Measurements from ENCODE around the gene IDNK.

IDNK gene

DNA sequence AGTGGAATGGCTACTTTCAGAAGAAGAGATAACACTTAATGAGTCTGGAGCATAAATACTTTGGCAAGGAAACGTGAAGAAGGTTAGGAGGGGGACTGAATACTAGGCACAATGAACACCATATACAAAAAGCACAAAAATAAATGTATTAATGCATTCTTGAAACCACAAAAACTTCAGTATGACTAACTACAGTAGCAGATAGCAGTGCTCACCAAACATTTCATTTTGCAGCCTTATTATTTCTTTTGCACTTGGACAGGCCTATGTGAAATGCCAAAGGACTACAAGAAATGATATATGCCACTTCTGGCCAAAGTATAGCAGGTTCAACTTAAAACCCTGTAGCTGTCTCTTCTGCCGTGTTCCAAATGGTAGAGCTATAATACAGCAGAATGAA lies 58.5 kb downstream of the IDNK start:
- H3K36me3 ChIP-seq (ENCODE audit: insufficient read depth, low read length), result peaks cover 57% of the 10 kb centered on the region
- no peak overlapping the region for H3K27ac ChIP-seq
- H3K4me3 ChIP-seq, result no peak overlapping the region
- no peaks in the 10 kb centered on the region for H3K9me3 ChIP-seq (ENCODE audit: low read depth, low read length)
- H3K9ac ChIP-seq (ENCODE audit: insufficient read length), result no peak overlapping the region
- TF ChIP-seq EZH2 (IDR thresholded peaks at IDR 0.05) (no peak), FOXP2 (optimal IDR thresholded peaks at IDR 0.05; ENCODE audit: control extremely low read depth, extremely low read length, insufficient read depth) (no peak), POLR2AphosphoS5 (IDR thresholded peaks at IDR 0.05; ENCODE audit: borderline replicate concordance, low read depth, low read length) (no peak)
- no peak for DNase-seq (ENCODE audit: low read depth, low spot score)

DNA sequence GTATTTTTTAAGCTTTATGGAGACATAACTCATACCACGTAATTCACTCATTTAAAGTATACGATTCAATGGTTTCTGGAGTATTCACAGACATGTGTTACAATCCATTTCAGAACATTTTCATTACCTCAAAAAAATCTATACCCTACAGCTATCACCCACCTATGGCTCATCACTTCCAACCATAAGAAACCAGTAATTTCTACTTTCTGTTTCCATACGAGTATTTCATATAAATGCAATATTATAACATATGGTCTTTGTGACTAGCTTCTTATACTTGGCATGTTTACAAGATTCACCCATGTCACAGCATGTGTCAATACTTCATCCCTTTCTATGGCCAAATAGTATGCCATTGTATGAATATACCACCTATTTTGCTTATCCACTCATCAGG lies 66.0 kb downstream of the IDNK start:
- TF ChIP-seq EZH2 (IDR thresholded peaks at IDR 0.05) (no peak), POLR2AphosphoS5 (IDR thresholded peaks at IDR 0.05; ENCODE audit: borderline replicate concordance, low read depth, low read length) (no peak), FOXP2 (optimal IDR thresholded peaks at IDR 0.05; ENCODE audit: control extremely low read depth, extremely low read length, insufficient read depth) (no peak)
- no peak for DNase-seq (ENCODE audit: low read depth, low spot score)
- H3K9ac ChIP-seq (ENCODE audit: insufficient read length), result no peak overlapping the region

DNA sequence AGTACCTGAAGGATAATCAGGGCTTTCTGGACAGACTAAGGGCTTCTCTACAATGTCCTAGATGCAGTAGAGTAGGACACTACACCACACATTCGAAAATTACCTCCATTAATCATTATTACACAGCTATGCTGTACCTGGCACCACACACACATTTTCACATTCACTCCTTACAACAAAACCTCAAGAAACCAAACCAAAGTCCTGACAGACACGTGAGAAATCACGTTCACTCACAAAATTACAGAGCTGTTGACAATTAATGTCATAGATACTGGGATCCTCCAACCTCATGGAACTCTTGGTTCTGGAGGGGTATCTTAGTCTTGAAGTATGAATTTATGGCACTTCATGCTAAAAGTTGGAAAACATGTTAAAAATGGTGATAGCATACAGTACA lies 68.5 kb downstream of the IDNK start:
- no peak for DNase-seq (ENCODE audit: low read depth, low spot score)
- no peak overlapping the region for H3K4me3 ChIP-seq
- H3K9ac ChIP-seq (ENCODE audit: insufficient read length), result no peak overlapping the region
- TF ChIP-seq FOXP2 (optimal IDR thresholded peaks at IDR 0.05; ENCODE audit: control extremely low read depth, extremely low read length, insufficient read depth) (no peak), POLR2AphosphoS5 (IDR thresholded peaks at IDR 0.05; ENCODE audit: borderline replicate concordance, low read depth, low read length) (no peak), EZH2 (IDR thresholded peaks at IDR 0.05) (no peak)
- peaks cover 11% of the 10 kb centered on the region; the same call in 1 of the 2 replicates for H3K36me3 ChIP-seq (ENCODE audit: insufficient read depth, low read length)
- H3K9me3 ChIP-seq (ENCODE audit: low read depth, low read length), result no peaks in the 10 kb centered on the region
- H3K27ac ChIP-seq, result no peak overlapping the region

More for the DNA sequence above, 66.0 kb downstream of the IDNK start:
- peaks cover 12% of the 10 kb centered on the region for H3K36me3 ChIP-seq (ENCODE audit: insufficient read depth, low read length)
- H3K9me3 ChIP-seq (ENCODE audit: low read depth, low read length), result no peaks in the 10 kb centered on the region
- H3K27ac ChIP-seq, result no peak overlapping the region
- no peak overlapping the region for H3K4me3 ChIP-seq

All from SK-N-MC (cell line).